OCI-LY7 (cell line): ENCODE measurements around the gene HOXB8. TPM values are rescaled to one million over a fixed set of nuclear protein-coding genes. Genes with fewer than 3 reads are reported as not detected.

Experiments used
- BruUV-seq: library from RNA; stranded (reverse); fragments of 400-500 nt; replicated peaks from 2 replicates; lab custom pipeline; 2021; lab: Mats Ljungman, UMichigan
- CTCF ChIA-PET: fragments of 300-600 bp; sonication (Branson Sonifier 250); formaldehyde crosslinking; loops from one replicate; lab custom pipeline; 2022; ENCODE audit warnings: antibody characterized with exemption; ENCODE audit not compliant: unreplicated experiment; lab: Charles Lee
- POLR2A ChIA-PET: fragments of 300-600 bp; sonication (Branson Sonifier 250); formaldehyde crosslinking; loops from one replicate; lab custom pipeline; 2022; ENCODE audit warnings: antibody characterized with exemption; lab: Charles Lee
- DNase-seq: peaks from one replicate; pipeline ENCODE4 v3.0.0-alpha.2; 2015; ENCODE audit warnings: low spot score
- H2AFZ ChIP-seq: fragments of 200-600 bp; sonication (generic), shearing (Covaris generic); 2 replicates; pipeline ENCODE4 v1.6.1; 2014; ENCODE audit warnings: mild to moderate bottlenecking, antibody characterized with exemption, low read length, moderate library complexity
- H3K27ac ChIP-seq: fragments of 200-600 bp; sonication (generic); 2 replicates; pipeline ENCODE4 v1.5.1; 2014; ENCODE audit warnings: mixed run types, low read depth, mild to moderate bottlenecking, moderate library complexity, low read length, inconsistent platforms; ENCODE audit not compliant: poor library complexity, severe bottlenecking
- H3K36me3 ChIP-seq: fragments of 200-600 bp; sonication (generic); 2 replicates; pipeline ENCODE4 v1.6.1; 2014; ENCODE audit warnings: mild to moderate bottlenecking, antibody characterized with exemption, low read length, moderate library complexity, mixed read lengths; ENCODE audit not compliant: insufficient read depth
- H3K4me1 ChIP-seq: fragments of 200-600 bp; sonication (generic); 2 replicates; pipeline ENCODE4 v1.5.1; 2014; ENCODE audit warnings: mild to moderate bottlenecking, low read length; ENCODE audit not compliant: insufficient read depth, poor library complexity, severe bottlenecking
- H3K4me2 ChIP-seq: fragments of 200-600 bp; sonication (generic); 2 replicates; pipeline ENCODE4 v1.6.1; 2014; ENCODE audit warnings: mild to moderate bottlenecking, low read length
- H3K4me3 ChIP-seq: fragments of 200-600 bp; sonication (generic); 2 replicates; pipeline ENCODE4 v1.5.1; 2014; ENCODE audit warnings: mild to moderate bottlenecking, low read depth, low read length; ENCODE audit not compliant: poor library complexity, severe bottlenecking
- H3K79me2 ChIP-seq: fragments of 200-600 bp; sonication (generic); 2 replicates; pipeline ENCODE4 v1.6.1; 2016; ENCODE audit warnings: low read depth, mild to moderate bottlenecking, low read length, moderate library complexity, mixed read lengths; ENCODE audit not compliant: insufficient read depth
- H3K9me2 ChIP-seq: fragments of 200-600 bp; sonication (generic); 2 replicates; pipeline ENCODE4 v1.6.1; 2016; ENCODE audit warnings: mild to moderate bottlenecking, low read length, mixed read lengths; ENCODE audit not compliant: insufficient read depth
- H3K9me3 ChIP-seq: fragments of 200-600 bp; sonication (generic); 2 replicates; pipeline ENCODE4 v1.6.1; 2014; ENCODE audit warnings: mild to moderate bottlenecking, mixed run types, low read length, mixed read lengths
- H4K20me1 ChIP-seq: fragments of 200-600 bp; sonication (generic); 2 replicates; pipeline ENCODE4 v1.6.1; 2014; ENCODE audit warnings: mild to moderate bottlenecking, antibody characterized with exemption, low read length, moderate library complexity, mixed read lengths; ENCODE audit not compliant: insufficient read depth
- EZH2phosphoT487 ChIP-seq: fragments of 200-600 bp; sonication (generic); IDR thresholded peaks from 2 replicates; pipeline ENCODE4 v1.6.1; 2018; ENCODE audit warnings: low read depth, borderline replicate concordance, mild to moderate bottlenecking, mixed run types, antibody characterized with exemption, low read length, moderate library complexity, mixed read lengths
- intact Hi-C: fragments of 100-400 bp; cut with micrococcal nuclease; formaldehyde crosslinking; loops from one replicate; pipeline ENCODE4 v1.10.0; 2022; ENCODE audit not compliant: unreplicated experiment
- total RNA-seq, 2 experiments: library from RNA; depleted of rRNA in 1 of 2; stranded (reverse); fragments of >200 nt in 1 of 2; shearing (Covaris generic) in 1 of 2; gene quantifications; 2 replicates each; pipeline ENCODE4 v1.2.3, GENCODE V29; 2014 to 2022
- TF ChIP-seq, protein P1 (sequence below): fragments of 200-600 bp; sonication (generic); conservative IDR thresholded peaks from 2 replicates; pipeline ENCODE4 v1.5.1; 2014; ENCODE audit warnings: mild to moderate bottlenecking, antibody characterized with exemption, low read length, moderate library complexity, mixed read lengths

Gene HOXB8
- total RNA-seq, 2 experiments from 2014 or later = not detected

DNA sequence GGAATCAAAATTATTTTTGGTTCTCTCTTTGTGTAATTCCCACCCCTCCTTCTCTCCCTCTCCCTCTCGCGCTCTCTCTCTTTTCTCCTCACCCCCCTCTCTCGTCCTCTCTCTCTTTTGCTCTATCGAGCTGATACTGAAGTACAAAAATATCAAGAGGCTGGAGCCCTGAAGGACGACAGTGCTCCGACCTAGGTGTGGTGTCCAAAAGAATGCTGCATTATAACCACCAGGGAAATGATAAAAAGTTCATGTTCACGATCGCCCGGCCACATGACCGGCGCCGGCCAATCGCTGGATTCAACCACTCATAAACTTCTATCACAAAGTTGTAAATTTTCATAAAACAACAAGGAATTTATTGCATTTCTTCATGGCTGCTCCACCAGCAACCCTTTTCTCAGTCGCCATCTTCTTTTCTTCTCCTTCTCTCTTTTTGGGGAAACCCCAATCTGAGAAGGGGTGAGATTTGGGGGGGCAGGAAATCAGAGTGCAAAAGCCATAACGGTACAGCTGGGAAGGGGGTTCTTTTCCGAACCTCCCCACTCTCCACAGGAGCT, 10.2 kb downstream of the HOXB8 start, which contains the start of gene HOXB6:
Gene HOXB6, minus strand, starts transcription at position 217 of the 560 bp plus-strand sequence. CDS start 6,836 bp downstream, outside the sequence.
- no peaks in the 10 kb centered on the region for H3K9me2 ChIP-seq
- BruUV-seq = no TSS peak
- peaks cover 12% of the 10 kb centered on the region for H3K4me1 ChIP-seq
- intact Hi-C loops = no loop called here
- no peaks in the 10 kb centered on the region for H3K79me2 ChIP-seq
- DNase-seq = no peak
- no peak within 1 kb of the TSS for H3K4me2 ChIP-seq
- H3K4me3 ChIP-seq = no peak within 1 kb of the TSS
- H3K27ac ChIP-seq = no peak within 1 kb of the TSS
- H2AFZ ChIP-seq = no peak within 1 kb of the TSS
- no peak for TF ChIP-seq EZH2phosphoT487
- TF ChIP-seq, protein P1, sequence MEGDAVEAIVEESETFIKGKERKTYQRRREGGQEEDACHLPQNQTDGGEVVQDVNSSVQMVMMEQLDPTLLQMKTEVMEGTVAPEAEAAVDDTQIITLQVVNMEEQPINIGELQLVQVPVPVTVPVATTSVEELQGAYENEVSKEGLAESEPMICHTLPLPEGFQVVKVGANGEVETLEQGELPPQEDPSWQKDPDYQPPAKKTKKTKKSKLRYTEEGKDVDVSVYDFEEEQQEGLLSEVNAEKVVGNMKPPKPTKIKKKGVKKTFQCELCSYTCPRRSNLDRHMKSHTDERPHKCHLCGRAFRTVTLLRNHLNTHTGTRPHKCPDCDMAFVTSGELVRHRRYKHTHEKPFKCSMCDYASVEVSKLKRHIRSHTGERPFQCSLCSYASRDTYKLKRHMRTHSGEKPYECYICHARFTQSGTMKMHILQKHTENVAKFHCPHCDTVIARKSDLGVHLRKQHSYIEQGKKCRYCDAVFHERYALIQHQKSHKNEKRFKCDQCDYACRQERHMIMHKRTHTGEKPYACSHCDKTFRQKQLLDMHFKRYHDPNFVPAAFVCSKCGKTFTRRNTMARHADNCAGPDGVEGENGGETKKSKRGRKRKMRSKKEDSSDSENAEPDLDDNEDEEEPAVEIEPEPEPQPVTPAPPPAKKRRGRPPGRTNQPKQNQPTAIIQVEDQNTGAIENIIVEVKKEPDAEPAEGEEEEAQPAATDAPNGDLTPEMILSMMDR = no peak
- H3K9me3 ChIP-seq = no peaks in the 10 kb centered on the region
- H3K36me3 ChIP-seq = no peaks in the 10 kb centered on the region
- ChIA-PET CTCF (interaction anchor here (0.6 kb wide), 2 partner anchors 31 to 927 kb away, joined by 3 read pairs; no protein-coding TSS in a partner anchor), POLR2A (no interaction called here)
- H4K20me1 ChIP-seq = no peaks in the 10 kb centered on the region

DNA sequence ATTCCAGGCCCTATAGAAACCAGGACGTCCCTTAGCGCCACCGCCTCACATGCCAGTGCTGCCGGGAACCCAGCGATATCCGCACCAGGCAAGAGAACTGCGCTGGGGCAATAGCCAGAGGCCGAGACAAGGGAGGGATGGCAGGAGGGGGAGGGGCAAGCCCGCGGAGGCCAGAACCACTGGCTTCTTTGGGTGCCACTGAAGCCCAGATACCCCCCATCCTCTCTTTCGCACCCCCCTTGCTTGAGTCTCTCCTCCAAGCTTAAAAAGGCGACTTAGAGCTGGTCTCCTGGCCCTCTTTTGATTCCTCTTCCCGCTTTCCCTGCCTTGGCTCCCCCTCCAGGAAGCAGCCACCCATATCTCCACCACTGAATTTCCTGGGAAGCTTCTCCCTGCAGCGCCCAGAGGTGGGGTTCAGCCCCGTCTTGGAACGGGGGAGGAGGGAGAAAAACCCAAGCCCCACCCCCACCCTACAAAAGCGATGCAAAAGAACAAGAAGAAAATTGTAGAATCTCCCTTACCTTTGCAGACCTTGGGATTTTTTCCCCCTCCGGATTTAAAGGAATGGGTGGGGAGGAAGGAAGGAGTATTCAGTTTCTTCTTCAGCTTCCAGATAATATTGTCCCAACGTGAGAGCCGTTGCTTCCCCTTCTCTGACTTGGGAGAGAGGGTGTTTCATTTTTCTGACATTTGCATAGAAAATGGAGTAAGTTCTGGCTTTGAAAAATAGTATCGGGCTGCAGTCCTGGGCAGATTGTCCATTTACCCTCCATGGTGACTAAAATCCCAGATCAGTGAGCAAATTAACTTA, 10.9 kb downstream of the HOXB8 start:
- TF ChIP-seq, protein P1 = no peak
- TF ChIP-seq EZH2phosphoT487 = no peak
- Histone ChIP-seq H3K4me1 (peaks cover 5% of the 10 kb centered on the region), H3K27ac (no peak overlapping the region), H3K36me3 (no peaks in the 10 kb centered on the region), H2AFZ (no peak overlapping the region), H3K9me3 (no peaks in the 10 kb centered on the region), H4K20me1 (no peaks in the 10 kb centered on the region), H3K4me2 (no peak overlapping the region), H3K79me2 (no peaks in the 10 kb centered on the region), H3K9me2 (no peaks in the 10 kb centered on the region), H3K4me3 (no peak overlapping the region)
- DNase-seq = no peak
- CTCF ChIA-PET = interaction anchor here (0.6 kb wide), 1 partner anchor 926 kb away, joined by 3 read pairs; no protein-coding TSS in a partner anchor
- no TSS peak for BruUV-seq
- POLR2A ChIA-PET = no interaction called here
- intact Hi-C loops = no loop called here
